GM12864 (cell line): ENCODE data around the gene LIPE.
A peak's percentile ranks its signal among the peaks of the same experiment; 100 is the strongest.

Source experiments
- DNase-seq: peaks from one replicate; pipeline ENCODE4 v3.0.0-alpha.2; 2011; ENCODE audit warnings: low read depth
- H3K4me3 ChIP-seq: 2 replicates; pipeline ENCODE4 v1.5.1; 2011; ENCODE audit warnings: mild to moderate bottlenecking, low read depth, low read length, control low read depth
- CTCF ChIP-seq: IDR thresholded peaks from 2 replicates; pipeline ENCODE4 v1.5.1; 2011; ENCODE audit warnings: low read depth, mild to moderate bottlenecking, moderate library complexity, low read length, control low read depth, inconsistent platforms; ENCODE audit errors: missing control alignments

LIPE gene

GRCh38 chr19:42433503-42434260 is 6.5 kb upstream of the LIPE start:
- no peak for DNase-seq
- no peak overlapping the region for H3K4me3 ChIP-seq
- peak; percentile 94 for TF ChIP-seq CTCF

GRCh38 chr19:42431486-42431885 is 4.3 kb upstream of the LIPE start:
- TF ChIP-seq CTCF: no peak
- no peak overlapping the region for H3K4me3 ChIP-seq
- DNase-seq: no peak

GRCh38 chr19:42428676-42429075 is 1.5 kb upstream of the LIPE start:
- DNase-seq: no peak
- no peak overlapping the region for H3K4me3 ChIP-seq
- no peak for TF ChIP-seq CTCF

- DNase-seq: no peak
- no peak overlapping the region for H3K4me3 ChIP-seq
- no peak for TF ChIP-seq CTCF
These were observed 545 bp downstream of the LIPE start for GRCh38 chr19:42426643-42427042.

GRCh38 chr19:42424712-42425131 is 2.5 kb downstream of the LIPE start:
- H3K4me3 ChIP-seq: no peak overlapping the region

GRCh38 chr19:42424345-42424707 is 2.9 kb downstream of the LIPE start:
- no peak for DNase-seq
- TF ChIP-seq CTCF: no peak
- H3K4me3 ChIP-seq: no peak overlapping the region

More at GRCh38 chr19:42424712-42425131, 2.5 kb downstream of the LIPE start:
- no peak for TF ChIP-seq CTCF
- no peak for DNase-seq

GRCh38 chr19:42423462-42424344 is 3.5 kb downstream of the LIPE start:
- DNase-seq: peak; percentile 82
- no peak for TF ChIP-seq CTCF
- peak overlapping the region; percentile 66 for H3K4me3 ChIP-seq
